ENCODE data around the gene KIAA1217.

KIAA1217 gene

DNA sequence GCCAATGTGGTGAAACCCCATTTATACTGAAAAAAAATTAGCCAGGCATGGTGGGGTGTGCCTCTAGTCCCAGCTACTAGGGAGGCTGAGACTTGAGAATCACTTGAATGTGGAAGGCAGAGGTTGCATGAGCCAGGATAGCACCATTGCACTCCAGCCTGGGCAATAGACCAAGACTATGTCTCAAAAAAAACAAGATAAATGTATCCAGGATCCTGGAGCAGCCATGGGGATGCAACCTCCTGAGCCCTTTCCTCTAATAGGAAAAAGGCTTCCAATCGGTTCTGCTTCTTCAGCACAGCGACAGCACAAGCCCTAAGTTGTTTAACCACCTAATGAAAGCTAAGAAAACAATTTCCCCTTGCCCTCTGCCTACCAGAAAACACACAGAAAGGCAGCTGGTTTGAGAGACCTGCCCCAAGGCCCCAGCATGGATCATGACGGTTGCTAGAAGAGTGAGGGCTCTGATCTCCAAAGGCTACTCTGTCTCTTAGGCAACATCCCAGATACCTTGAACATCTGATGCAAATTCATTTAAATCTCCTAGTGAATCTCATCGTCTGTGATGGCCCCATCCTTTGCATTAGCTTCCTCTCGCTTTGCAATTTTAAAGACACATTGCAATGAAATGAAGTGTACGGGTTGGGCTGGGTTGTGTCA, 294.0 kb downstream of the KIAA1217 start:
- TF ChIP-seq, protein P1, sequence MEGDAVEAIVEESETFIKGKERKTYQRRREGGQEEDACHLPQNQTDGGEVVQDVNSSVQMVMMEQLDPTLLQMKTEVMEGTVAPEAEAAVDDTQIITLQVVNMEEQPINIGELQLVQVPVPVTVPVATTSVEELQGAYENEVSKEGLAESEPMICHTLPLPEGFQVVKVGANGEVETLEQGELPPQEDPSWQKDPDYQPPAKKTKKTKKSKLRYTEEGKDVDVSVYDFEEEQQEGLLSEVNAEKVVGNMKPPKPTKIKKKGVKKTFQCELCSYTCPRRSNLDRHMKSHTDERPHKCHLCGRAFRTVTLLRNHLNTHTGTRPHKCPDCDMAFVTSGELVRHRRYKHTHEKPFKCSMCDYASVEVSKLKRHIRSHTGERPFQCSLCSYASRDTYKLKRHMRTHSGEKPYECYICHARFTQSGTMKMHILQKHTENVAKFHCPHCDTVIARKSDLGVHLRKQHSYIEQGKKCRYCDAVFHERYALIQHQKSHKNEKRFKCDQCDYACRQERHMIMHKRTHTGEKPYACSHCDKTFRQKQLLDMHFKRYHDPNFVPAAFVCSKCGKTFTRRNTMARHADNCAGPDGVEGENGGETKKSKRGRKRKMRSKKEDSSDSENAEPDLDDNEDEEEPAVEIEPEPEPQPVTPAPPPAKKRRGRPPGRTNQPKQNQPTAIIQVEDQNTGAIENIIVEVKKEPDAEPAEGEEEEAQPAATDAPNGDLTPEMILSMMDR (conservative IDR thresholded peaks at IDR 0.05) = no peak
- peak overlapping the region; percentile 36 for H3K27ac ChIP-seq

- TF ChIP-seq, protein P1 (conservative IDR thresholded peaks at IDR 0.05) = peak; percentile 88
- H3K27ac ChIP-seq = peak overlapping the region; percentile 36; the same call in 1 of the 2 replicates
Measured at GRCh38 chr10:24503461-24504320, 294.8 kb downstream of the KIAA1217 start.

GRCh38 chr10:24505759-24506158, 296.8 kb downstream of the KIAA1217 start:
- H3K27ac ChIP-seq = no peak overlapping the region; the same call in 1 of the 2 replicates
- TF ChIP-seq, protein P1 (conservative IDR thresholded peaks at IDR 0.05) = no peak

DNA sequence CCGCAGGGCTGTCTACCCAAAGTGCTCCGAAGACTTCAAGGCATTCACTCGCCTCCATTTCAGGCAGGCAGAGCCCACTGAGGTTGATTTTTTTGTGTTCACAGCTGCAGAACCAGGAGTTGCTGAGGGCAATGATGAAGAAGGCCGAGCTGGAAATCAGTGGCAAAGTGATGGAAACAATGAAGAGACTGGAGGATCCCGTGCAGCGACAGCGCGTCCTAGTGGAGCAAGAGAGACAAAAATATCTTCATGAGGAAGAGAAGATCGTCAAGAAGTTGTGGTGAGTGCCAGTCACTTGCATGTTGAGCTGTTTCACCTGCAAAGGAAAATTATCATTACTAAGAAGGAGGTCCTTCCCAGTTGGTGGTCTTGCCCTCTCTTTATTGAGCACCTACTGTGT, 304.2 kb downstream of the KIAA1217 start:
- no peak overlapping the region for H3K27ac ChIP-seq
- TF ChIP-seq, protein P1 (conservative IDR thresholded peaks at IDR 0.05) = peak; percentile 60

DNA sequence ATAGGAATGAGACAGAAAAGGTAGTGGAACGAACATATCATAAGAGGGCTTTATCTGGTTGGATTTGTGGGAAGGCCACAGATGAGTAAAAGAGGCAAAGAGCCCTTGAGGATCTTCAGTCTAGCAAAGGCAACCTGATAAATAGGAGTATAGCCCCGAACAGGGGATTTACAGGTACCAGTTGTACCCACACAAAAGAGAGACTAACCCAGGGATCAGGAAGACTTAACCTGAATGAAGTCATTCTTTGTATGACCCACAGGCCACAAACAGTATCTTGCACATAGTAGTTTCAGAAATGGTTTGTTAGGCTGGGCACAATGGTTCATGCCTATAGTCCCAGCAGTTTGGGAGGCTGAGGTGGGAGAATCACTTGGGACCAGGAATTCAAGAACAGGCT, 306.5 kb downstream of the KIAA1217 start:
- TF ChIP-seq, protein P1 (conservative IDR thresholded peaks at IDR 0.05) = no peak
- H3K27ac ChIP-seq = no peak overlapping the region

DNA sequence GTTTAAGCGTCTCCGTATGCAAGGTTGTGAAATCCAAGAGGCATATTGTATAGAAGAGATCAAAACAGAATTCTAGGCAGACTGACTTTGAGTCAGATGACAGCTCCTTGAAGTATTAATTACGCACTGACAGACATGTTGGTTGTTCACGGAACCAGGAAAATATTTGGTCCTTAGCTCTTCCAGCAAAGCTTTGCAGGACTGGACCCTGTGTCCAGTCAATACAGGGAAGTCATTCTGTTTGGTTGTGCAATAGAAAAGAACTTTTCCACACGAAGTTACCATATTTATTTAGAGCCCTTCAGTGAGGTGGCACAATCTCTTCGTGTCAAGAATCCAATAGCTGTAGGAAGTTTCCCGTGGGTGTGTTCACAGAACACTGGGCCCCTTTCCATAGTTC, 309.5 kb downstream of the KIAA1217 start:
- H3K27ac ChIP-seq = no peak overlapping the region; the same call in 1 of the 2 replicates
- TF ChIP-seq, protein P1 (conservative IDR thresholded peaks at IDR 0.05) = no peak

DNA sequence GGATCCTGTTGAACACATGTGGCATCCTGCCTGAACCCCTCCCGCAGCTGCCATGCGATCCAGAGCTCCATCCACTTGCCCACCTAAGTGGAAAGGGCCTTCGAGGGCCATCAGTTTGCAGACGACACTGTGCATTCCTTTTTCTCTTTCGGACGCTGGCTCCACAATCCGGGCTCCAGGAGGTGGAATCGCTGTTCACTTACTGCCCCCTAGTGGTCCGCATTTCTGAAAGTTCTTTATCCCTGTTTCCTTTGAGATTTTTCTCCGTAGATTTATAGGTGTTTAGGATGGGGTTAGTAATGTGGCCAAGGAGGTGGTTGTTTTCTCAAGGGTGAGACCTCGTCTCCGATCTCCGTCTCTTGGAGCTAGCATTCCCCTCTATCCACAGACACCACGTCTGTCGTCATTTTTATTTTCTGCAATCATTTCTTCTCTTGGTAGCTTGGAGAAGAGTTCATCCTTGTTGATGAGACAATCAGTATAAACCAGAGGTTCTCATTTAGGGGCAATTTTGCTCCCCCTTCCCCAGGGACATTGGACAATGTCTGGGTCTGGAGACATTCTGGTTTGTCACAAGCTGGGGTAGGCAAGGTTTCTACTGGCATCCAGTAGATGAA, 310.2 kb downstream of the KIAA1217 start:
- TF ChIP-seq, protein P1 (conservative IDR thresholded peaks at IDR 0.05) = peak; percentile 82
- no peak overlapping the region; the same call in 1 of the 2 replicates for H3K27ac ChIP-seq

All from VCaP (cell line).